HG03103 (cell line): ENCODE results near the gene JPH4.

Source experiments
- ATAC-seq: cut with Tn5 transposase; IDR thresholded peaks from one replicate; pipeline ENCODE4 v1.9.1; 2021; ENCODE audit warnings: low read depth; ENCODE audit not compliant: unreplicated experiment

The JPH4 gene

GRCh38 chr14:23566112-23566777 is 12.3 kb downstream of the JPH4 start:
- ATAC-seq: no peak

- ATAC-seq: no peak
Observed at GRCh38 chr14:23565626-23566025, 13.0 kb downstream of the JPH4 start.

- no peak for ATAC-seq
Observed at GRCh38 chr14:23564876-23565275, 13.7 kb downstream of the JPH4 start.

GRCh38 chr14:23564181-23564812 is 14.3 kb downstream of the JPH4 start:
- no peak for ATAC-seq

GRCh38 chr14:23563473-23564180 is 15.0 kb downstream of the JPH4 start:
- no peak for ATAC-seq

- ATAC-seq: no peak
Observed at GRCh38 chr14:23562822-23563472, 15.6 kb downstream of the JPH4 start.

GRCh38 chr14:23561873-23562821 is 16.4 kb downstream of the JPH4 start:
- no peak for ATAC-seq

- no peak for ATAC-seq
Observed at GRCh38 chr14:23561259-23561658, 17.3 kb downstream of the JPH4 start.

GRCh38 chr14:23559926-23560520 is 18.6 kb downstream of the JPH4 start:
- ATAC-seq: no peak

GRCh38 chr14:23559010-23559925 is 19.3 kb downstream of the JPH4 start:
- no peak for ATAC-seq

- ATAC-seq: no peak
Observed at GRCh38 chr14:23558346-23559009, 20.1 kb downstream of the JPH4 start.

GRCh38 chr14:23557946-23558345 is 20.6 kb downstream of the JPH4 start:
- ATAC-seq: no peak

- ATAC-seq: no peak
Observed at GRCh38 chr14:23557521-23557920, 21.1 kb downstream of the JPH4 start.

GRCh38 chr14:23556700-23557440 is 21.7 kb downstream of the JPH4 start:
- ATAC-seq: no peak

GRCh38 chr14:23555882-23556699 is 22.5 kb downstream of the JPH4 start, which contains the start of gene THTPA:
Gene THTPA (plus strand): TSS chr14:23556271. CDS start chr14:23556758, 487 bp downstream.
- peak; percentile 81 for ATAC-seq

- ATAC-seq: no peak
Observed at GRCh38 chr14:23555533-23555881, 23.1 kb downstream of the JPH4 start.
